Subcutaneous abdominal adipose tissue (tissue), 5 donors: ENCODE results near the gene STRAP.
A peak's percentile ranks its signal among the peaks of the same experiment; 100 is the strongest.
"Not testable (repeated sequence)": the region's sequence is repeated elsewhere in the genome, so short reads cannot be mapped to it uniquely, and the experiment has no call there.

ENCODE experiments used
- H3K27ac ChIP-seq: one replicate; pipeline ENCODE4 v1.7.0; 2013; ENCODE audit warnings: low read depth, mild to moderate bottlenecking, inconsistent platforms, low read length, moderate library complexity
- H3K27me3 ChIP-seq, 5 donors: one replicate each; pipeline ENCODE4 v1.7.0; 2013; ENCODE audit warnings: low read length in 5 of 5, inconsistent platforms in 1 of 5; ENCODE audit not compliant: control insufficient read depth in 5 of 5, insufficient read depth in 4 of 5
- H3K36me3 ChIP-seq, 5 donors: one replicate each; pipeline ENCODE4 v1.7.0; 2013; ENCODE audit warnings: low read length in 5 of 5; ENCODE audit not compliant: control insufficient read depth in 5 of 5, insufficient read depth in 5 of 5
- H3K4me1 ChIP-seq, 5 donors: one replicate each; pipeline ENCODE4 v1.7.0; 2013; ENCODE audit warnings: low read length in 5 of 5, mild to moderate bottlenecking in 3 of 5, moderate library complexity in 1 of 5; ENCODE audit not compliant: control insufficient read depth in 5 of 5, insufficient read depth in 5 of 5
- H3K4me3 ChIP-seq, 5 donors: one replicate each; pipeline ENCODE4 v1.7.0; 2013; ENCODE audit warnings: low read length in 5 of 5, low read depth in 1 of 5
- H3K9ac ChIP-seq, 5 donors: one replicate each; pipeline ENCODE4 v1.7.0; 2013; ENCODE audit warnings: low read length in 5 of 5, mild to moderate bottlenecking in 4 of 5, moderate library complexity in 3 of 5
- H3K9me3 ChIP-seq, 5 donors: one replicate each; pipeline ENCODE4 v1.7.0; 2013; ENCODE audit warnings: low read length in 5 of 5; ENCODE audit not compliant: control insufficient read depth in 5 of 5
- donor health status: healthy.
- donor health status: healthy.
- donor health status: healthy.
- donor health status: healthy.
- donor health status: healthy.

The STRAP gene

DNA sequence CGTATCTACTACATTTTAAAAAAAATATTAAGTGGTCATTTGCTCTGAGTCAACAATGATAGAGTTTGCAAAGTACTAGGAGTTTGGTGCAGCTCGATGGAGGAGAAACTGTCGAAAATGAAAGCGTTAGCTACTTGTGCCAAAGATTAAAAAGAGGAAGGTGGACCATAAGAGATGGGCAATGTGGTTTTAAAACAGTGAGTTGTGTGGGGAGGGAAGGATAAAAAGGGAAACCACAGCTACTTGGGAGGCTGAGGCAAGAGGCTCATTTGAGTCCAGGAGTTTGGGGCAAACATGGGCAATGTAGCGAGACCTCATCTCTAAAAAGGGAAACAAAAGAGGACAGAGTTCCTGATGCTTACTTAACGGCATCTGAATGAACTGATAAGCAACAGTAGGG lies 18.2 kb upstream of the STRAP start:
- Histone ChIP-seq H3K9ac (no peak overlapping the region), H3K36me3 (no peaks in the 10 kb centered on the region), H3K9me3 (no peaks in the 10 kb centered on the region), H3K4me1 (peaks cover 0 to 37% (median 18%) of the 10 kb centered on the region in 5 donors), H3K27ac (no peak overlapping the region), H3K27me3 (no peaks in the 10 kb centered on the region), H3K4me3 (no peak overlapping the region)

DNA sequence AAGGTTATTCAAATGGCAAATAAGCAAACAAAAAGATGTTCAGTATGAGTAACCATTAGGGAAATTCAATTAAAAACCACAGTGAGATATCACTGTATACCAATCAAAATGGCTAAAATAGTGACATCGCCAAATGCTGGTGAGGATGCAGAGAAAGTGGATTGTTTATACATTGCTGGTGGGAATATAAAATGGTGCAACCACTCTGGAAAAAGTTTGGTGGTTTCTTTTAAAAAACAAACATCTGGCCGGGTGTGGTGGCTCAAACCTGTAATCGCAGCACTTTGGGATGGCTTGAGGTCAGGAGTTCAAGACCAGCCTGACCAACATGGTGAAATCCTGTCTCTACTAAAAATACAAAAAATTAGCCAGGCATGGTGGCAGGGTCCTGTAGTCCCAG lies 14.0 kb upstream of the STRAP start:
- Histone ChIP-seq H3K4me3 (no peak overlapping the region), H3K36me3 (no peaks in the 10 kb centered on the region)

DNA sequence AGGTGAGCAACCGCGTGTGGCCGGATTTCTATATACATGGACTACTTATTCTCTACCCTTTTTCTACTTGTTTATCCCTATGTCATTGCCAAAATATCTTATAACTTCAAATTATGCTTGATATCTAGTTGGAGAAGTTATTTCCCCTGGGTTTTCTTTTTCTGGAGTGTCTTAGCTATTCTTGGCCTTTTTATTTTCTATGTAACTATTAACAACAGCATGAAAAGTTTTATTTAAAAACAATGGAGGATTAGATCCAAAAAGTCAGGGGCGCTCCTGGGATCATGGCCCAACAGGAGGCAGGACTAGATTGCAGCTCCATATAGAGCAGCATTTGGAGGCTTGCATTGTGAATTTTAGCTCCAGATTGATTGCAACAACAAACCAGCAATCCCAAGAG lies 8.6 kb upstream of the STRAP start:
- peak overlapping the region in 3 of 5 donors; percentile 29 to 44 (median 36) for H3K4me3 ChIP-seq
- no peak overlapping the region for H3K9ac ChIP-seq
- no peaks in the 10 kb centered on the region for H3K9me3 ChIP-seq
- H3K4me1 ChIP-seq, result peaks cover 0 to 14% (median 12%) of the 10 kb centered on the region in 5 donors
- H3K36me3 ChIP-seq, result no peaks in the 10 kb centered on the region
- no peak overlapping the region for H3K27ac ChIP-seq
- no peaks in the 10 kb centered on the region for H3K27me3 ChIP-seq

More for the DNA sequence above, 14.0 kb upstream of the STRAP start:
- no peaks in the 10 kb centered on the region for H3K9me3 ChIP-seq
- H3K27ac ChIP-seq, result no peak overlapping the region
- H3K27me3 ChIP-seq, result no peaks in the 10 kb centered on the region
- H3K4me1 ChIP-seq, result peaks cover 0 to 2% (median 0%) of the 10 kb centered on the region in 5 donors
- no peak overlapping the region for H3K9ac ChIP-seq

DNA sequence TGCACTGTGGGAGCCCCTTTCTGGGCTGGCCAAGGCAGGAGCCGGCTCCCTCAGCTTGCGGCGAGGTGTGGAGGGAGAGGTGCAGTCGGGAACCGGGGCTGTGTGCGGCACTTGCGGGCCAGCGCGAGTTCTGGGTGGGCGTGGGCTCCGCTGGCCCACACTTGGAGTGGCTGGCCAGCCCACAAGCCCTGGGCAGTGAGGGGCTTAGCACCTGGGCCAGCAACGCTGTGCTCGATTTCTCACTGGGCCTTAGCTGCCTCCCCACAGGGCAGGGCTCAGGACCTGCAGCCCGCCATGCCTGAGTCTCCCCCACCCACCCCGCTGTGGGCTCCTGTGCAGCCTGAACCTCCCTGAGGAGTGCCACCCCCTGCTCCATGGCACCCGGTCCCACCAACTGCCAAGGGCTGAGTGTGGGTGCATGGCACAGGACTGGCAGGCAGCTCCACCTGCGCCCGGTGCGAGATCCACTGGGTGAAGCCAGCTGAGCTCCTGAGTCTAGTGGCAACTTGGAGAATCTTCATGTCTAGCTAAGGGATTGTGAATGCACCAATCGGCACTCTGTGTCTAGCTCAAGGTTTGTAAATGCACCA lies 7.5 kb upstream of the STRAP start:
- H3K27ac ChIP-seq, result not testable (repeated sequence)

DNA sequence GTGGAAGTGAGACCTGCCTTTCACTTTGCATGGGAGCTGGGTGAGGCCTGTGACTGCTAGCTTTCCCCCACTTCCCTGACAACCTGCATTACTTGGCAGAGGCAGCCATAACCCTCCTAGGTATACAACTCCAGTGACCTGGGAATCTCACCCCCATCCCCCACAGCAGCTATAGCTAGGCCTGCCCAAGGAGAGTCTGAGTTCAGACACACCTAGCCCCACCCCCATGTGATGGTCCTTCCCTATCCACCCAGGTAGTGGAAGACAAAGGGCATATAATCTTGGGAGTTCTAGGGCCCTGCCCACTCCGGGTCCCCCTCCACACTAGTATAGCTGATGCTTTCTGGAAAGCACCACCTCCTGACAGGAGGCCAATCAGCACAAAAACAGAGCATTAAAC lies 6.3 kb upstream of the STRAP start:
- no peak overlapping the region for H3K4me3 ChIP-seq
- no peaks in the 10 kb centered on the region for H3K9me3 ChIP-seq
- peaks cover 0 to 15% (median 12%) of the 10 kb centered on the region in 5 donors for H3K4me1 ChIP-seq
- no peaks in the 10 kb centered on the region for H3K36me3 ChIP-seq
- H3K27ac ChIP-seq, result no peak overlapping the region
- no peaks in the 10 kb centered on the region for H3K27me3 ChIP-seq
- H3K9ac ChIP-seq, result no peak overlapping the region

More for the DNA sequence above, 7.5 kb upstream of the STRAP start:
- H3K36me3 ChIP-seq, H3K9me3 ChIP-seq, H3K9ac ChIP-seq, H3K27me3 ChIP-seq: not testable (repeated sequence)
- Histone ChIP-seq H3K4me1 (peaks cover 0 to 14% (median 12%) of the 10 kb centered on the region in 5 donors), H3K4me3 (peak overlapping the region in 1 of 5 donors; percentile 36)

DNA sequence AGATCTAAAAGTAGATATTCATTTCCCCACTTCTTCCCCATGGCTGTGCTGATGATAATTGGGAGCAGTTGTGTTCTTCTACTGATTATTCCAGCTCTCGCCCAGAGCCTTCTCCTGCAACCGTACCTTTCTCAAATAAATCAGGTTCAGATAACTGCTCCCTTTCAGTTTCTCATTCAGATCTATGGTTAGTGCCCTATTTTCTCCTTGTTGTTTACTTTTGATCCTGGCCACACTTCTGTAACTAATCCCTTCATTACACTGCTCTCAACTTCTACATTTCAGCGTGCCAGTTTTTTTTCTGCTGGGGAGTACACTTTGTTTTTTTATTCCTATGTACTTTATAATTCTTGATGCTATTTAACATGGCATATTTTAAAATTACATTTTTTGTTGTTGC lies 2.8 kb upstream of the STRAP start:
- Histone ChIP-seq H3K9me3 (no peaks in the 10 kb centered on the region), H3K4me1 (peaks cover 3 to 23% (median 21%) of the 10 kb centered on the region in 5 donors), H3K4me3 (no peak overlapping the region), H3K36me3 (no peaks in the 10 kb centered on the region), H3K9ac (no peak overlapping the region), H3K27ac (no peak overlapping the region), H3K27me3 (no peaks in the 10 kb centered on the region)

DNA sequence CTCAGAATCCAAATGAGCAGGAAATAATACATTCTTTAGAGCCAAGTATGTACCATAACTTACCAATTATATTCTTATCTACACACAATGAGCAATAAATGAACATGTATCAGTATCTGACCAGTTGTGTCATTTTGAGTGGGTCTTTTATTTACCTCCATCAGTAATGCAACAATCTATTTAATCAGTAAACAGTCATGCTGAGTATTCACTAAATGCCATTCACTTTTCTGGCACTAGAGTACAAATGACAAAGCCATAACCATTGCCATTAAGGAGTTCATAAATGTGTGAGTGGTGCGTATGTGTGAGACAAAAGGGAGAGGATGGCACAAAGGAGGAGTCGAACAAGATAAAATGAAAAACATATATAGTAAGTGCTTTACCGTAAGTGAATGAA lies 1.5 kb upstream of the STRAP start:
- Histone ChIP-seq H3K9ac (no peak overlapping the region), H3K27me3 (no peaks in the 10 kb centered on the region), H3K4me1 (peaks cover 3 to 28% (median 27%) of the 10 kb centered on the region in 5 donors), H3K9me3 (no peaks in the 10 kb centered on the region), H3K36me3 (no peaks in the 10 kb centered on the region), H3K27ac (no peak overlapping the region), H3K4me3 (no peak overlapping the region)

DNA sequence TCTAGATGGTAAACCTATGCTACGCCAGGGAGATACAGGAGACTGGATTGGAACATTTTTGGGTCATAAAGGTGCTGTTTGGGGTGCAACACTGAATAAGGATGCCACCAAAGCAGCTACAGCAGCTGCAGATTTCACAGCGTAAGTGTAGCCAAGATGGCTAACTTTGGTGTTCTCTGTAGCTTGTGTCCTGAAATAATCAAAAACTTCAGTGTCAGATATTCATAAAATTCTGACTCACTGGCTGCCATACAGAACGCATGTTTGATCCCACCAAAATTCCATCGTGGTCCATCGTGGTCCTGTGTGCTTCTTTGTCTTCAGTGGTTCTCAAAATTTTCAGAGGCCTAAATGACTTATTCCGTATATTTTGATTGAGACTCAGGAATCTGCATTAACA lies 1.3 kb downstream of the STRAP start:
- H3K36me3 ChIP-seq, result peaks cover 0 to 5% (median 0%) of the 10 kb centered on the region in 5 donors
- H3K9me3 ChIP-seq, result no peaks in the 10 kb centered on the region
- H3K27ac ChIP-seq, result peak overlapping the region; percentile 100
- peak overlapping the region; percentile 89 to 100 (median 95) for H3K9ac ChIP-seq
- H3K4me1 ChIP-seq, result peaks cover 3 to 35% (median 28%) of the 10 kb centered on the region in 5 donors
- peak overlapping the region; percentile 94 to 99 (median 97) for H3K4me3 ChIP-seq
- H3K27me3 ChIP-seq, result no peaks in the 10 kb centered on the region

DNA sequence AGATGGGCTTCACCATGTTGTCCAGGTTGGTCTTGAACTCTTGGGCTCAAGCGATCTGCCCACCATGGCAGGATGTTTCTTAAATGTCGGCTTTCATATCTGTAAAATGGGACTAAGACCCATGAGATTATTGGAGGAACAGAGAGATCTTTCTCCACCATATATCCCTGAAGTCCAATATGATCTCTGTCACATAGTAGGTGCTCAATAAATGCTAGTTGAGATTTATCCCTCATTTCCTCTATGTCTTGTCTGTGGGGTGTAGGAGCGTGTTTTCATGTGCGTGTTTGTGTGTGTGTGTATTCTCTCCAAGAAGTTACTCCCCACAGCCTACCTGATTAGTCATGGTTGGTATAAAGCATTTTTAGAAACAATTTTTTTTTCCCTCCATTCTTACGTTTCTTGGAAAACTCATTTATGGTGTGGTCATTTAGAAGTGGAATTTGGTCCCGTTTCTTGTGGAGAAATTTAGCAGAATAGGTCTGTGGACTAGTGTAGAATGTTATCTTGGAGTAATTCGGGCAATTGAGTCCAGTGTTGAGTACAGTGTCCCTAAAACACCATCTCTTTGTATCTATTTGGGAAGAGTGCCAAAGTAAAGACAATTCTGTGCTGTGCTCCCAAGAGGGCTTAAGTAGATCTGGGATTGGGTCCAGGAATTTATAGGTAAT lies 4.3 kb downstream of the STRAP start:
- H3K9me3 ChIP-seq, result no peaks in the 10 kb centered on the region
- H3K4me3 ChIP-seq, result no peak overlapping the region
- H3K9ac ChIP-seq, result no peak overlapping the region
- H3K27ac ChIP-seq, result no peak overlapping the region
- H3K27me3 ChIP-seq, result no peaks in the 10 kb centered on the region
- peaks cover 3 to 35% (median 23%) of the 10 kb centered on the region in 5 donors for H3K4me1 ChIP-seq
- peaks cover 7 to 18% (median 13%) of the 10 kb centered on the region in 5 donors for H3K36me3 ChIP-seq

DNA sequence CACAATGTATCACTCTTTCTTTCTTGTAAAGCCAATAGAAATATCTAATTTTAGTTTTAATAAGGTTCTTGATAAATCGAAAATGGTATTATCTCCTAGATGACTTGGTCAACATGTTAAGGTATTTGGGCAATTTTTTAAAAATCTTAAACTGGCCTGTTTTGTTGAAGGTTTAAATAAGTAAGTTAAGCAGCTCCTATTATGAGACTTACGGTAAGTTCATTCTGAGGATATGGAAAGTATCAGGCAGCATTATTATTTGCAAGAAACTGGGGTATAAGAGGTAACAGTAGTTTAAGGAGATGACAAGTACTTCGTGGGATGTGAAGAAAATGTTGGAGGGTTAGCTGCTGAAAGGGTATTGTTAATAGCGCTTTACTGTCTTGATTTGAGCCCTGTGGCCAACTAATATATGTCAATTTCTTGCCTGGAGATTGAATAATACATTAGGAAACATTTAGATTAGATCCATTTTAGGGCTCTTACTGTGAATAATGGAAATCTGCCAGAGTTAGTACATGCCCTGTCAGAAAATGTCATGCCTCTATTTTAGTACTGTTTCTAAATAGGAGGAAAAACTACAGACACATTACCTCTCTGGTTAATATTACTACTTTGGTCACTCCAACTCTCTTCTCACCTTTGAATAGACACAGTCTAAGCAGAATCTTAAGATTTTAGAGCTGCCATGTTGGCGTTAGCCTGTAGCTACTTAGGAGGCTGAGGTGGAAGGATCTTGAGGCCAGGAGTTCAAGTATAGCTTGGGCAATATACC lies 5.0 kb downstream of the STRAP start:
- H3K4me3 ChIP-seq, result no peak overlapping the region
- peaks cover 10 to 23% (median 15%) of the 10 kb centered on the region in 5 donors for H3K36me3 ChIP-seq
- peaks cover 3 to 35% (median 23%) of the 10 kb centered on the region in 5 donors for H3K4me1 ChIP-seq
- no peak overlapping the region for H3K9ac ChIP-seq
- no peak overlapping the region for H3K27ac ChIP-seq
- no peaks in the 10 kb centered on the region for H3K27me3 ChIP-seq
- no peaks in the 10 kb centered on the region for H3K9me3 ChIP-seq
